GM18517 (cell line): ENCODE data around the gene JUN.
A peak's percentile ranks its signal among the peaks of the same experiment; 100 is the strongest.

Experiments used
- ATAC-seq: cut with Tn5 transposase; IDR thresholded peaks from one replicate; pipeline ENCODE4 v1.9.1; 2021; ENCODE audit warnings: mild to moderate bottlenecking, moderate library complexity; ENCODE audit not compliant: unreplicated experiment

The JUN gene

DNA sequence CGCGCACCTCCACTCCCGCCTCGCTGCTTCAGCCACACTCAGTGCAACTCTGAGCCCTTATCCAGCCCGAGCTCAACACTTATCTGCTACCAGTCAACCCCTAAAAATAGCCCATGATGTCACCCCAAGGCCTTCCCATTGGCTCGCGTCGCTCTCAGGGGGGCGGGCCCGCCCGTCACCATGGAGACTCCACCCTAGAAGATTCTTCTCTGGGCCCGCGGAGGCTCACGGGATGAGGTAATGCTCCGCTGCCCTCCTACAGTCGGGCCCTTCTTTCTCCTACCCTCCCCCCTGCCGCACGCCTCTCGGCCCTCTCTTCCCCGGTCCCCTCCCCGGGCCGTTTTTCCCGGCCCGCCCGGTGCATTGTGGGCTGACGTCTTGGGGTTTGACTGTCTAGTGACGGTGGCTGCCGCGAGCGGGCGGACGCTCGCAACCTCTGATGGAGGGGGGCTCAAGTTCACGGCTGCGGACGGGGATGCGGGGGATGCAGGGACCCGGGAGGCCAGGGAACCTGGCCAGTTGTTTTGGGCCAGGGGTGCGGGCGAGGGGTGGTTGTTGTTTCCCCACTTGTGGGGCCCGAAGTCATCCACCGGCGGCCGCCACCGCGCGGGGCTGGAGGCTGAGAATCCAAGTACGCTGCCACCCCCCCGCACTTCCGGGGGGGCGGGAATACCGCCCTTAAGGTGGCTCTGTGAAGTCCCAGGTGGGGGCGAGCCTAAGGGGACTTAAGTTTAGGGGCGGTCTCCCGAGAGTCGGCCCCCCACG lies at the start of gene JUN:
Gene JUN (minus strand): TSS at position 55 of the 765 bp plus-strand sequence. CDS start 977 bp downstream, outside the sequence.
- peak; percentile 84 for ATAC-seq

DNA sequence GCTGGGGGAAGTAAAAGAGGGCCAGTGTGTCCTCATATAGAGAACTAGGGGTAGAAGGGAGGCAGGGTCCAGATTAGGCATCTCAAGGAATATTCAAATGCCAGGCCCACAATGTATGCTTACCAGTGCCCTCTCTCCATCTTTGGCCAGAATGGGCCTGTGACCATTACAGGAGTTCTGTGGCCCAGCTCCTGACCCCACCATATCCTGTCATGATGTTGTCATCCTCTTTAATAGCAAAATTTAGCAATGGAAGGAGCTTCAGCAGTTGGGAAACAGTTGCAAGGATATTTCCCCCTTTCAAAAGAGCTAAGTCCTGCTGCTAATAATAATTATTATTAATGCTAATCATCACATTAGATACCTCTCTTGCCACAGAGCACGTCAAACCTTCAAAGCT lies 49.3 kb upstream of the JUN start:
- no peak for ATAC-seq

DNA sequence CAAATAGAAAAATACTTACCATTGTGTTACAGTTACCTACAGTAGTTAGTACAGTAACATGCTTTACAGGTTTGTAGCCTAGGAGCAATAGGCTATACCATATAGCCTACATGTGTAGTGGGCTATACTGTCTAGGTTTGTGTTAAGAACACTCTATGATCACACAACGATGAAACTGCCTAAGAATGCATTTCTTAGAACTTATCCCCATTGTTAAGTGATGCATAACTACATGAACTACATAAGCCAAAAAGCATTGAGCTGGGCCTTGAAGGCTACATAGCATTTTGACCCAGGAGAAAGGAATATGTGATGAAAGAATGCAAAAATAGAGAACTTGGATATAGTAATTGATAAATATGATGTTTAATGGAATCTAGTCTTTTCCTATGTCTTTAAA lies 46.4 kb upstream of the JUN start:
- no peak for ATAC-seq

DNA sequence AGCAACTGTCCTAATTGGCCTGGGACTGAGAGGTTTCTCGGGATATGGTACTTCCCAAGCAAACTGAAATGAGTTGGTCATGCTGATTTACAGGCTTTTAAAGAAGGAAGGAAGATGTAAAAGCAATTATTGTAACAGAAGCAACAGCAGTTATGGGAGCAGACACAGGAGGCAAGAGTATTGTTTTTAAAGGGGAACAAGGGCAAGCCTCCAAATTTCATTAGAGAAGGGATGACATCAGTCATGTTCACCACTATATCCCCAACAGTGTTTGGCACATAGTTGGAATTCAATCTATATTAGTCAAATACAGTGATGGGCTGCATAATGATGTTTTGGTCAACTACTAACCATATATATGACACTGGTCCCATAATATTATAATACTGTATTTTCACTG lies 46.0 kb upstream of the JUN start:
- no peak for ATAC-seq

GRCh38 chr1:58827298-58827697 lies 43.5 kb upstream of the JUN start:
- no peak for ATAC-seq

GRCh38 chr1:58824753-58825389 lies 41.0 kb upstream of the JUN start:
- ATAC-seq, result no peak

DNA sequence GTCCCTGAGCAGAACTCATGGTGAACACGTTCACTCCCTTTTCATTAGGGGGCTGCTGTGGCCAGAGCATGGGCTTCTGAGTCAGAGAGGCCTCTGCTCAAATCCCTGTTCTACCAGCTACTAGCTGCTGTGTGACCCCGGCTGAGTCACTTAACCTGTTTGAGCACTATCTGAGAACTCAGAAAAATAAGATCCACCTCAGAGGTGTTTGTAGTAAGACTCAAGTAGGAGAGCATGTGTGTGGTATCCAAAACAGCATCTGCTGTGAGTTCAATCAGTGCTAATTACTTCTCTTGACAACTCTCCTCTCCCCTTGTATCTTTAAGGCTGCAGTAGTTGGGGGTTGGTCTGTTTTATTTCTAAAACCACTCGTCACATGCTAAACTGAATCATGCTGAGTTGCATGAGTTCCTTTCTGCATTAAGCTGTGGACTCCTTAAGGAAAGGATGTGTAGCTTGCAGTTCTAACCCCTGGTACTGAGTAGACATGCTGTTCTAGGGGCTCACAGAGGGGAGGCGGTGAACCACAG lies 39.7 kb upstream of the JUN start:
- no peak for ATAC-seq

- no peak for ATAC-seq
Observed at GRCh38 chr1:58821309-58821708, 37.5 kb upstream of the JUN start.

GRCh38 chr1:58818976-58819375 lies 35.1 kb upstream of the JUN start:
- no peak for ATAC-seq

GRCh38 chr1:58818075-58818474 lies 34.2 kb upstream of the JUN start:
- no peak for ATAC-seq

DNA sequence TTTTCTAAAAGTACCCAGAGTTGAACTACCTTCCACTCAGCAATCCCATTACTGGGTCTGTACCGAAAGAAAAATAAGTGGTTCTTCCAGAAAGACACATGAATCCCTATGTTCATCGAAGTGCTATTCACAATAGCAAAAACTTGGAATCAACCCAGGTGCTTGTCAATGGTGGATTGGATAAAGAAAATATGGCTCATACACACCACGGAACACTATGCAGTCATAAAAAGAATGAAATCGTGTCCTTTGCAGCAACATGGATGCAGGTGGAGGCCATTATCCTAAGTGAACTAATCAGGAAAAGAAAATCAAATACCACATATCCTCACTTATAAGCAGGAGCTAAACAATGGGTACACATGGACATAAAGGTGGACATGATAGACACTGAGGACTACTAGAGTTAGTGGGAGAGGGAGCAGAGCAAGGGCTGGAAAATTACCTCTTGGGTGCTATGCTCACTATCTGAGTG lies 32.9 kb upstream of the JUN start:
- no peak for ATAC-seq

- ATAC-seq, result peak; percentile 73
Observed at GRCh38 chr1:58816072-58816746, 32.4 kb upstream of the JUN start.

- peak; percentile 16 for ATAC-seq
Observed at GRCh38 chr1:58815686-58816071, 31.8 kb upstream of the JUN start.

GRCh38 chr1:58815069-58815685 lies 31.3 kb upstream of the JUN start:
- ATAC-seq, result peak; percentile 58

DNA sequence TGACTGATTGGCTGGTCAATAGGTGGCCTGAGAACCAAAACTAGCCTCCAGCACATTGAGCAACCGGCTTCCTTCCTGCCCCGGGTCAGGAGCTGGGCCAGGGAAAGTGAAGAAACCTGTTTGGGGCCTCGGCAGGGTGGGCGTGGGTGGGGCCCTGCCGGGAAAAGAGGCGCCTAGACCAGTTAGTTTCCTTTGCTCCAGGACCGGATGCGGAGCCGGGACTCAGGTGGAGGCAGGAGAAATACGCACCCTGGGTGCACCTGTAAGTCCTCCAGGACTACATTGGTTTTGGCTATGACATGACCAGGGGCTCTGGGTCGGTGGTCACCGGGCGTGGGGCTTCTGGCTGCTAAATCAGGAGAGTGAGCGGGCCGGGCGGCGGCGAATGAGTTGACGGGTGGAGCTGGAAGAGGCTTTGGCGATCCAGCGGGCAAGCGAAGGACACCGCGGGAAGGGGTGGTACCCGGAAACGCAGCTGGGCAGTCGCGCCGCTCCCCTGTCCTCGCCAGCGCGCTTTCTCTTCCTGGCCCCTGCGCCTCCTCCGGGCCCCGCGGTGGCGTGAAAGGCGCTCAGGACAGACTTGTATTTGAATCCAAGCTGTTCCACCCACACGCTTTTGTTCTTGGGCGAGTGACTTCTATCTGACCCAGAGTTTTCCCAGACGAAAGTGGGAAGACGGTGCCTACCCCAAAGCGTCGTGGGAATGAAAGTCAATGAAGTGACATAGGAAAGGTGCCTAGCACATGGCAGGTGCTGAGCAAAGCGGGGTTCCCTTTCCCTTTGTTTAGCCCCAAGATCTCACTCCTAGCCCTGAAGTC lies 30.6 kb upstream of the JUN start:
- ATAC-seq, result no peak

DNA sequence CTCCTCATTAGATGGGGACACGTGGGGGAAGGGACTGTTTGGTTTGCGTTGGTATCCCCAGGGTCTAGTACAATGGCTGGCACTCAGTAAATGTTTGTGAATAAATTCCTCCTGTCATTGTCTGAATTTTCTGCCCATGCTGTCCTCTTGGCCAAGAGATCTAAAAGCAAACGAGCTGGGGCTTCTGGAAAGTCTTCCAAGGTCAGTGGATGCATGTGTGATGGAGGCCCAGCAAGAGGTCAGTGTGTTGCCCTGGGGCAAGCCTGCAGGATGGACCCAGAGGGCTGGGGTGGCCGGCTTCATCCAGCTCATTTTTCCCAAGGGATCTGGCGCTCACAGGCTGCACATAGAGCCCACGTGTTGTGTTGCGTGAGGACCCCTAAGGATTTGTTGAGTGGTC lies 30.0 kb upstream of the JUN start:
- ATAC-seq, result no peak

- no peak for ATAC-seq
Observed at GRCh38 chr1:58813361-58813760, 29.5 kb upstream of the JUN start.

DNA sequence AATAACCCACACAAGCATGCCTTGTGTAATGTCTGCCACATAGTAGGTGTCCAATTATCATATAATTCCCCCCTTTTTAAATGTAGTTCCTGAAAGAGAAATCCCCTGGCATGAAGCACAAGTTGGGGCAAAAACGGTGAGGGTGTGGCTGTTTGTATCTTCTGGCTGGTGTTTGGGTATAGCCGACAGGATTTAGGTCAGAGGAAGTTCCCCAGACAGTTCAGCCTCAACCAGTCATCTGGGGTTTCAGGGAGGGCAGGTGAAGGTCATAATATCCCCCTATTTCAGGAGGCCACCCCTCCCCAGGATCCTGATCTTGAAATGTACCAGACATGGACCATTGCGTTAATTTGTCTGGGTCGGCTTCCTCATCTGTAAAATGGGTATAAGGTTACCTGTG lies 29.1 kb upstream of the JUN start:
- ATAC-seq, result no peak

DNA sequence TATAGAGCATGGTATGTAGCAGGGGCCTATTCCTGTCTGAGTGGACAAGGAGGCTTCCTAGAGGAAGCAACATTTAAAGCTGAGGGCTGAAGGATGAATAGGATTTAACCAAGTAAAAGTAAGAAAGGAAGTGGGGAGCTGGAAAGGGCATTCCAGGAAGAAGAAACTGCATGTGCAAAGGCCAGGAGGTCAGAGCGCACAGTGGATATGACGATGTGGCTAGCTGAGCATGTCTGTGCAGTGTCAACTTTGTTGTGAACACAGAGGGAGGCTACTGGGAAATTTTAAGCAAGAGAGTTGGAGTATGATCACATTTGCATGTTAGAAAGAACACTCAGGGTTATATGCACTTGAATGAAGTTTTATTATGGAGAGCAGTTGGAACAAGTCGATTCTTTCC lies 28.6 kb upstream of the JUN start:
- ATAC-seq, result no peak

GRCh38 chr1:58811303-58811702 lies 27.5 kb upstream of the JUN start:
- ATAC-seq, result no peak
